IMR-90 (cell line): ENCODE data around the gene TRPM3. TPM values are rescaled to one million over a fixed set of nuclear protein-coding genes. Genes with fewer than 3 reads are reported as not detected.

ENCODE experiments used
- ATAC-seq: fragments of 200-7000 bp; cut with Tn5 transposase; 2 replicates; pipeline ENCODE4 v1.9.1; 2020; ENCODE audit warnings: low read depth, mild to moderate bottlenecking, moderate library complexity
- BruUV-seq: library from RNA; stranded (reverse); fragments of 400-500 nt; replicated peaks from 2 replicates; lab custom pipeline; 2021; lab: Mats Ljungman, UMichigan
- CTCF ChIA-PET: fragments of 300-600 bp; formaldehyde crosslinking; extraction: SDS; loops from one replicate; lab custom pipeline; 2021; ENCODE audit warnings: antibody characterized with exemption; lab: Yijun Ruan, JAX
- POLR2A ChIA-PET: fragments of 300-600 bp; sonication (Branson Sonifier 250); formaldehyde crosslinking; loops from one replicate; lab custom pipeline; 2022; ENCODE audit warnings: antibody characterized with exemption; ENCODE audit not compliant: unreplicated experiment; lab: Charles Lee
- DNase-seq: peaks from one replicate; pipeline ENCODE4 v3.0.0; 2013
- H2AFZ ChIP-seq: replicated peaks from 2 replicates; pipeline ENCODE3; 2013; ENCODE audit warnings: low read length, mild to moderate bottlenecking; ENCODE audit not compliant: poor library complexity
- H2AK5ac ChIP-seq: 2 replicates; pipeline ENCODE4 v1.6.1; 2013; ENCODE audit warnings: low read depth, low read length, inconsistent platforms
- H2AK9ac ChIP-seq: replicated peaks from 2 replicates; pipeline ENCODE3; 2013; ENCODE audit warnings: mild to moderate bottlenecking, low read depth, low read length, moderate library complexity; ENCODE audit not compliant: poor library complexity
- H2BK120ac ChIP-seq: 2 replicates; pipeline ENCODE4 v1.6.1; 2013; ENCODE audit warnings: low read depth, low read length, inconsistent platforms
- H2BK15ac ChIP-seq: 3 replicates; pipeline ENCODE4 v1.6.1; 2013; ENCODE audit warnings: low read depth, low read length, inconsistent platforms
- H2BK20ac ChIP-seq: 2 replicates; pipeline ENCODE4 v1.6.1; 2013; ENCODE audit warnings: low read depth, mild to moderate bottlenecking, inconsistent platforms, low read length, moderate library complexity
- H2BK5ac ChIP-seq: 2 replicates; pipeline ENCODE4 v1.6.1; 2013; ENCODE audit warnings: mild to moderate bottlenecking, low read depth, low read length, inconsistent platforms; ENCODE audit not compliant: poor library complexity, severe bottlenecking
- H3K14ac ChIP-seq: replicated peaks from 2 replicates; pipeline ENCODE4 v1.6.1; 2013; ENCODE audit warnings: low read depth, low read length, inconsistent platforms
- H3K18ac ChIP-seq: 2 replicates; pipeline ENCODE4 v1.6.1; 2013; ENCODE audit warnings: low read depth, low read length, control low read depth
- H3K23ac ChIP-seq: 2 replicates; pipeline ENCODE4 v1.6.1; 2013; ENCODE audit warnings: low read depth, low read length, inconsistent platforms
- H3K27ac ChIP-seq: 2 replicates; pipeline ENCODE4 v1.5.1; 2013; ENCODE audit warnings: mild to moderate bottlenecking, control low read depth, low read length; ENCODE audit not compliant: insufficient read depth
- H3K27me3 ChIP-seq: 2 replicates; pipeline ENCODE4 v1.6.1; 2013; ENCODE audit warnings: low read length; ENCODE audit not compliant: control insufficient read depth, insufficient read depth
- H3K36me3 ChIP-seq: 2 replicates; pipeline ENCODE4 v1.6.1; 2013; ENCODE audit warnings: low read length, mixed read lengths; ENCODE audit not compliant: control insufficient read depth, insufficient read depth
- H3K4ac ChIP-seq: 2 replicates; pipeline ENCODE4 v1.6.1; 2013; ENCODE audit warnings: low read depth, low read length, inconsistent platforms
- H3K4me1 ChIP-seq: 2 replicates; pipeline ENCODE4 v1.6.1; 2013; ENCODE audit warnings: low read length, mixed read lengths; ENCODE audit not compliant: control insufficient read depth, insufficient read depth
- H3K4me2 ChIP-seq: 2 replicates; pipeline ENCODE4 v1.6.1; 2013; ENCODE audit warnings: low read depth, mild to moderate bottlenecking, control low read depth, low read length, moderate library complexity
- H3K4me3 ChIP-seq: 2 replicates; pipeline ENCODE4 v1.5.1; 2013; ENCODE audit warnings: low read depth, mild to moderate bottlenecking, control low read depth, low read length, moderate library complexity; ENCODE audit not compliant: insufficient read depth
- H3K56ac ChIP-seq: 2 replicates; pipeline ENCODE4 v1.6.1; 2013; ENCODE audit warnings: low read length, inconsistent platforms; ENCODE audit not compliant: insufficient read depth; ENCODE audit errors: extremely low read depth
- H3K79me1 ChIP-seq, 2 experiments: 2 replicates each; pipeline ENCODE4 v1.6.1; 2013; ENCODE audit warnings: low read length in 2 of 2, inconsistent platforms in 1 of 2, low read depth in 1 of 2
- H3K9ac ChIP-seq: 2 replicates; pipeline ENCODE4 v1.6.1; 2013; ENCODE audit warnings: low read depth, low read length, control low read depth
- H3K9me1 ChIP-seq: 2 replicates; pipeline ENCODE4 v1.6.1; 2013; ENCODE audit warnings: low read length, inconsistent platforms; ENCODE audit not compliant: insufficient read depth
- H3K9me3 ChIP-seq: 2 replicates; pipeline ENCODE4 v1.6.1; 2013; ENCODE audit warnings: low read length; ENCODE audit not compliant: control insufficient read depth, insufficient read depth
- H4K20me1 ChIP-seq: 2 replicates; pipeline ENCODE4 v1.6.1; 2013; ENCODE audit warnings: low read length, inconsistent platforms; ENCODE audit not compliant: insufficient read depth
- H4K5ac ChIP-seq: 2 replicates; pipeline ENCODE4 v1.6.1; 2013; ENCODE audit warnings: mild to moderate bottlenecking, low read depth, low read length, control low read depth
- H4K8ac ChIP-seq, 2 experiments: 2 replicates each; pipeline ENCODE4 v1.6.1; 2013; ENCODE audit warnings: low read depth in 2 of 2, low read length in 2 of 2, control low read depth in 1 of 2, inconsistent platforms in 1 of 2
- H4K91ac ChIP-seq: 2 replicates; pipeline ENCODE4 v1.6.1; 2013; ENCODE audit warnings: low read depth, low read length, inconsistent platforms; ENCODE audit not compliant: insufficient read depth
- CEBPB ChIP-seq: IDR thresholded peaks from 2 replicates; pipeline ENCODE4 v1.6.1; 2012; ENCODE audit warnings: low read depth, low read length, improper control_type of control experiment
- CHD1 ChIP-seq: IDR thresholded peaks from 2 replicates; pipeline ENCODE4 v1.6.1; 2012; ENCODE audit warnings: low read depth, low read length, improper control_type of control experiment
- CTCF ChIP-seq: conservative IDR thresholded peaks from 2 replicates; pipeline ENCODE4 v1.5.1; 2012; ENCODE audit warnings: mild to moderate bottlenecking, low read depth, low read length, improper control_type of control experiment
- ELK1 ChIP-seq: fragments of 150-350 bp; IDR thresholded peaks from 2 replicates; pipeline ENCODE4 v1.6.1; 2016; ENCODE audit warnings: low read depth, mild to moderate bottlenecking, low read length, moderate library complexity, borderline replicate concordance
- FOS ChIP-seq: fragments of 150-350 bp; IDR thresholded peaks from 2 replicates; pipeline ENCODE4 v1.6.1; 2016; ENCODE audit warnings: low read depth, low read length
- MAFK ChIP-seq: IDR thresholded peaks from 2 replicates; pipeline ENCODE4 v1.6.1; 2012; ENCODE audit warnings: low read depth, low read length, improper control_type of control experiment
- MAZ ChIP-seq: IDR thresholded peaks from 2 replicates; pipeline ENCODE4 v1.6.1; 2012; ENCODE audit warnings: low read depth, mild to moderate bottlenecking, low read length, improper control_type of control experiment, moderate library complexity, borderline replicate concordance
- MXI1 ChIP-seq: IDR thresholded peaks from 2 replicates; pipeline ENCODE4 v1.6.1; 2012; ENCODE audit warnings: low read depth, mild to moderate bottlenecking, low read length, moderate library complexity, borderline replicate concordance
- POLR2A ChIP-seq: IDR thresholded peaks from 2 replicates; pipeline ENCODE4 v1.6.1; 2012; ENCODE audit warnings: mild to moderate bottlenecking, low read depth, low read length
- RAD21 ChIP-seq: IDR thresholded peaks from 2 replicates; pipeline ENCODE4 v1.6.1; 2012; ENCODE audit warnings: low read length, improper control_type of control experiment
- RFX5 ChIP-seq: IDR thresholded peaks from 2 replicates; pipeline ENCODE4 v1.8.0; 2012; ENCODE audit warnings: low read depth, mild to moderate bottlenecking, low read length, moderate library complexity
- SMC3 ChIP-seq: fragments of 150-350 bp; IDR thresholded peaks from 2 replicates; pipeline ENCODE4 v1.6.1; 2016; ENCODE audit warnings: low read depth, mild to moderate bottlenecking, antibody characterized with exemption, low read length, moderate library complexity
- USF2 ChIP-seq: fragments of 150-350 bp; IDR thresholded peaks from 2 replicates; pipeline ENCODE4 v1.6.1; 2017; ENCODE audit warnings: mild to moderate bottlenecking, antibody characterized with exemption, low read length, low read depth
- WGBS, 2 experiments: methylation state at CpG; one replicate each; pipeline versions ENCODE4 v1.1.5 to v1.1.7; 2013; ENCODE audit warnings: missing lambda C conversion rate in 2 of 2; ENCODE audit not compliant: insufficient read length in 1 of 2; ENCODE audit errors: extremely low coverage in 2 of 2; 5-methylcytosine and 5-hydroxymethylcytosine counted together
- dilution Hi-C: fragments of 300-500 bp; cut with HindIII; formaldehyde crosslinking; loops from one replicate; pipeline ENCODE4 v1.14.3; 2018; ENCODE audit warnings: low sequenced_read_pairs; ENCODE audit not compliant: unreplicated experiment
- in situ Hi-C: fragments of 300-500 bp; cut with MboI; formaldehyde crosslinking; loops from 3 replicates; pipeline ENCODE4 v1.14.3; 2019; ENCODE audit warnings: low sequenced_read_pairs, inconsistent platforms, mixed read lengths
- intact Hi-C: fragments of 100-400 bp; cut with micrococcal nuclease; formaldehyde crosslinking; loops from 2 replicates; pipeline ENCODE4 v1.10.0; 2022
- polyA plus RNA-seq, 3 experiments: library from polyadenylated mRNA; depleted of rRNA; stranded (reverse); fragments of >200 nt; gene quantifications; 2 replicates each; pipeline ENCODE4 v1.2.3, GENCODE V29; 2012; ENCODE audit warnings: low replicate concordance in 1 of 3
- total RNA-seq: library from RNA; depleted of rRNA; stranded (reverse); fragments of >200 nt; gene quantifications from 2 replicates; pipeline ENCODE4 v1.2.3, GENCODE V29; 2012

TRPM3 gene
- total and polyA plus RNA-seq, 2 of the 4 experiments (the other 2 are of a cell fraction), result not detected

- no peak for TF ChIP-seq CTCF
Observed at GRCh38 chr9:70609542-70610286, 511.7 kb downstream of the TRPM3 start (continued).

GRCh38 chr9:70609011-70609410 lies 512.4 kb downstream of the TRPM3 start:
- in situ Hi-C loops, result loop anchor here (10.0 to 25.0 kb wide), 2 partner anchors 484 to 647 kb away; no protein-coding TSS in a partner anchor
- TF ChIP-seq MAZ, result no peak
- TF ChIP-seq SMC3, result no peak
- no peak for TF ChIP-seq RFX5
- TF ChIP-seq CEBPB, result no peak
- TF ChIP-seq USF2, result no peak
- no peak for TF ChIP-seq FOS
- TF ChIP-seq CHD1, result no peak
- TF ChIP-seq RAD21, result no peak
- TF ChIP-seq MXI1, result no peak
- TF ChIP-seq ELK1, result no peak
- no peak for TF ChIP-seq POLR2A
- no peak for TF ChIP-seq MAFK

More at GRCh38 chr9:70609011-70609410, 512.4 kb downstream of the TRPM3 start:
- peaks cover 6% of the 10 kb centered on the region for H3K9me1 ChIP-seq
- no TSS peak for BruUV-seq
- H3K4me3 ChIP-seq, result no peak overlapping the region
- H3K4me2 ChIP-seq, result no peak overlapping the region
- H4K5ac ChIP-seq, result no peak overlapping the region
- no peak overlapping the region for H2BK15ac ChIP-seq
- dilution Hi-C loops, result no loop called here
- H3K4me1 ChIP-seq, result peaks cover 9% of the 10 kb centered on the region
- no peak overlapping the region for H3K56ac ChIP-seq
- H3K79me1 ChIP-seq, result no peaks in the 10 kb centered on the region
- CTCF ChIA-PET, result no interaction called here
- no CpG with 5 or more reads among the region's 2 CpGs for WGBS, 2 experiments
- no peak overlapping the region for H3K27ac ChIP-seq
- no peak overlapping the region for H2AFZ ChIP-seq
- ATAC-seq (no peak), DNase-seq (no peak)
- no peak overlapping the region for H3K18ac ChIP-seq
- 0 out of 2 replicates have a peak overlapping the region, but pooled peaks have one; percentile 26 for H2BK120ac ChIP-seq
- no peak overlapping the region for H2AK9ac ChIP-seq
- H2BK5ac ChIP-seq, result no peak overlapping the region
- H4K20me1 ChIP-seq, result no peaks in the 10 kb centered on the region
- H3K9ac ChIP-seq, result no peak overlapping the region
- no peak overlapping the region for H3K4ac ChIP-seq
- H3K36me3 ChIP-seq, result no peaks in the 10 kb centered on the region
- no peak overlapping the region for H3K14ac ChIP-seq
- intact Hi-C loops, result loop anchor here (5.0 to 10.0 kb wide), 2 partner anchors 362 to 664 kb away; no protein-coding TSS in a partner anchor
- H4K91ac ChIP-seq, result no peak overlapping the region
- no peaks in the 10 kb centered on the region for H3K27me3 ChIP-seq
- H4K8ac ChIP-seq, result no peak overlapping the region
- POLR2A ChIA-PET, result interaction anchor here (0.7 kb wide), 1 partner anchor 1670 kb away, joined by 3 read pairs; no protein-coding TSS in a partner anchor
- peak overlapping the region; percentile 40; the same call in 1 of the 2 replicates for H2BK20ac ChIP-seq
- H2AK5ac ChIP-seq, result no peak overlapping the region; the same call in 1 of the 2 replicates
- no peak overlapping the region for H3K23ac ChIP-seq
- no peaks in the 10 kb centered on the region for H3K9me3 ChIP-seq
